Tibial artery (tissue), 4 donors: ENCODE data around the gene OR4A15.

ENCODE experiments used
- DNase-seq, 2 donors: peaks; one replicate each; pipeline ENCODE4 v3.0.0-alpha.2; 2019
- H3K27ac ChIP-seq, 2 donors: fragments of 200-600 bp; sonication (generic) in 1 of 2; 1 replicate in 1 of 2; 2 replicates in 1 of 2; pipeline ENCODE4 v1.5.1; 2018 to 2019; ENCODE audit warnings: mild to moderate bottlenecking in 1 of 2
- H3K27me3 ChIP-seq, 2 donors: fragments of 200-600 bp; sonication (generic) in 1 of 2; one replicate each; pipeline versions ENCODE4 v1.5.1 to v1.6.0; 2016 to 2019
- H3K36me3 ChIP-seq, 3 donors: fragments of 200-600 bp; sonication (generic) in 2 of 3; one replicate each; pipeline ENCODE4 v1.5.1; 2016 to 2019; ENCODE audit warnings: mild to moderate bottlenecking in 2 of 3
- H3K4me1 ChIP-seq, 4 donors: fragments of 200-600 bp; sonication (generic) in 2 of 4; 1 replicate in 3 of 4; 2 replicates in 1 of 4; pipeline ENCODE4 v1.5.1; 2016 to 2019
- H3K4me3 ChIP-seq, 2 donors: fragments of 200-600 bp; sonication (generic) in 1 of 2; 1 replicate in 1 of 2; 2 replicates in 1 of 2; pipeline ENCODE4 v1.5.1; 2018 to 2019; ENCODE audit warnings: mild to moderate bottlenecking in 2 of 2
- H3K9me3 ChIP-seq, 3 donors: fragments of 200-600 bp; sonication (generic) in 1 of 3; one replicate each; pipeline ENCODE4 v1.5.1; 2016 to 2019
- CTCF ChIP-seq, 2 experiments: fragments of 200-600 bp in 1 of 2; fragments of 450-650 bp in 1 of 2; IDR thresholded peaks; one replicate each; pipeline ENCODE4 v1.5.1; 2017 to 2019; ENCODE audit warnings: antibody characterized with exemption in 2 of 2, mild to moderate bottlenecking in 1 of 2, moderate library complexity in 1 of 2
- intact Hi-C: fragments of 100-400 bp; cut with DNase I; formaldehyde crosslinking; loops from one replicate; pipeline ENCODE4 v1.15.0; 2023; ENCODE audit warnings: low total_unique reads

Gene OR4A15

GRCh38 chr11:55357560-55358184, 10.1 kb upstream of the OR4A15 start:
- Histone ChIP-seq H3K4me1 (no peaks in the 10 kb centered on the region), H3K9me3 (no peaks in the 10 kb centered on the region), H3K4me3 (no peak overlapping the region), H3K27me3 (no peaks in the 10 kb centered on the region), H3K36me3 (no peaks in the 10 kb centered on the region), H3K27ac (no peak overlapping the region)
- DNase-seq = no peak
- intact Hi-C loops = no loop called here
- no peak for TF ChIP-seq CTCF (IDR thresholded peaks at IDR 0.05)

- no peak overlapping the region for H3K4me3 ChIP-seq
- no peak overlapping the region for H3K27ac ChIP-seq
- H3K36me3 ChIP-seq = no peaks in the 10 kb centered on the region
- H3K9me3 ChIP-seq = peaks cover 0 to 7% (median 0%) of the 10 kb centered on the region in 3 donors
- DNase-seq = no peak
- no peaks in the 10 kb centered on the region for H3K4me1 ChIP-seq
- intact Hi-C loops = no loop called here
- TF ChIP-seq CTCF (IDR thresholded peaks at IDR 0.05) = no peak
- H3K27me3 ChIP-seq = no peaks in the 10 kb centered on the region
Observed at GRCh38 chr11:55401011-55401410, 33.2 kb downstream of the OR4A15 start.
